ENCODE measurements around the gene RC3H1. TPM values are rescaled to one million over a fixed set of nuclear protein-coding genes. Genes with fewer than 3 reads are reported as not detected.

RC3H1 gene
- total and polyA plus RNA-seq, 2 of the 13 experiments (the other 11 are each of a cell fraction or from before 2014, with no cell fraction given), result 11.2 to 19.6 TPM

- no TSS peak for BruUV-seq (replicated peaks)
- no peak for FAIRE-seq
- ChIA-PET POLR2A (interaction anchor here (1.0 kb wide), 1 partner anchor 137 kb away, joined by 3 read pairs; the partner anchor contains the start of gene ZBTB37), CTCF (ENCODE audit: low intra/inter-chr PET ratio, low total read pairs) (no interaction called here)
- H3K27ac ChIP-seq (ENCODE audit: extremely low read length, insufficient read depth, low read length), result no peak overlapping the region
- no peak overlapping the region for H3K4me2 ChIP-seq (ENCODE audit: low read depth, low read length)
- H4K20me1 ChIP-seq (ENCODE audit: insufficient read depth, low read length), result peaks cover 22% of the 10 kb centered on the region
- in situ Hi-C loops (cut with HindIII; ENCODE audit: extremely low pct_ligation_motif_present, low pct_unique_long_range_greater_than_20kb) (no loop called here), intact Hi-C loops (cut with micrococcal nuclease; ENCODE audit: unreplicated experiment) (no loop called here)
- WGBS (ENCODE audit: low lambda C conversion rate), result 100% methylated on average over 2 of the region's 2 CpGs
- peaks cover 2 to 21% of the 10 kb centered on the region in 2 experiments; a peak in 3 of 5 replicates for H3K36me3 ChIP-seq (replicated peaks in 1 of 2; ENCODE audit: control insufficient read depth in 1 of 2, insufficient read depth in 2 of 2, low read length in 2 of 2)
- no peak overlapping the region for H3K4me3 ChIP-seq (replicated peaks in 1 of 3; ENCODE audit: insufficient read depth in 1 of 3, low read depth in 2 of 3, low read length in 3 of 3)
- no peaks in the 10 kb centered on the region for H3K27me3 ChIP-seq (ENCODE audit: control insufficient read depth in 1 of 2, insufficient read depth in 2 of 2, low read length in 2 of 2)
- H3K9me3 ChIP-seq (ENCODE audit: low read length), result no peaks in the 10 kb centered on the region
- ATAC-seq, result no peak
- H2AFZ ChIP-seq (ENCODE audit: low read length), result no peak overlapping the region
- DNase-seq (ENCODE audit: low spot score), result no peak
- H3K79me2 ChIP-seq (ENCODE audit: insufficient read depth, low read length), result peaks cover 76% of the 10 kb centered on the region
- no peaks in the 10 kb centered on the region for H3K4me1 ChIP-seq (ENCODE audit: insufficient read depth, low read length)
- no peak overlapping the region for H3K9ac ChIP-seq (ENCODE audit: insufficient read depth, low read depth, low read length)
- no peak for TF ChIP-seq MIER3 (CRISPR knock-in tag; IDR thresholded peaks at IDR 0.05; ENCODE audit: borderline replicate concordance)
- TF ChIP-seq NR1H2 (CRISPR knock-in tag; IDR thresholded peaks at IDR 0.05; ENCODE audit: borderline replicate concordance, low read depth), result no peak
- TF ChIP-seq, protein P1, sequence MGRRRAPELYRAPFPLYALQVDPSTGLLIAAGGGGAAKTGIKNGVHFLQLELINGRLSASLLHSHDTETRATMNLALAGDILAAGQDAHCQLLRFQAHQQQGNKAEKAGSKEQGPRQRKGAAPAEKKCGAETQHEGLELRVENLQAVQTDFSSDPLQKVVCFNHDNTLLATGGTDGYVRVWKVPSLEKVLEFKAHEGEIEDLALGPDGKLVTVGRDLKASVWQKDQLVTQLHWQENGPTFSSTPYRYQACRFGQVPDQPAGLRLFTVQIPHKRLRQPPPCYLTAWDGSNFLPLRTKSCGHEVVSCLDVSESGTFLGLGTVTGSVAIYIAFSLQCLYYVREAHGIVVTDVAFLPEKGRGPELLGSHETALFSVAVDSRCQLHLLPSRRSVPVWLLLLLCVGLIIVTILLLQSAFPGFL (CRISPR knock-in tag; IDR thresholded peaks at IDR 0.05), result no peak
- no peak for TF ChIP-seq ZNF18 (CRISPR knock-in tag; IDR thresholded peaks at IDR 0.05; ENCODE audit: insufficient replicate concordance)
- peak; percentile 60; the same call in 1 of the 2 replicates for TF ChIP-seq MAFF (IDR thresholded peaks at IDR 0.05; ENCODE audit: low read depth, low read length)
- no peak for TF ChIP-seq ARNTL (CRISPR knock-in tag; IDR thresholded peaks at IDR 0.05)
- TF ChIP-seq EZH2 (conservative IDR thresholded peaks at IDR 0.05; ENCODE audit: low read depth, low read length), result no peak
- no peak for TF ChIP-seq MTA3 (CRISPR knock-in tag; IDR thresholded peaks at IDR 0.05)
- peak; percentile 49 to 72; a peak in 3 of 4 replicates for TF ChIP-seq MAFK (conservative IDR thresholded peaks at IDR 0.05 in 1 of 2, IDR thresholded peaks at IDR 0.05 in 1 of 2; ENCODE audit: low read length in 2 of 2)
- no peak for TF ChIP-seq EP300 (IDR thresholded peaks at IDR 0.05; ENCODE audit: low read depth in 2 of 2, low read length in 2 of 2)
- no peak for TF ChIP-seq EP300 (CRISPR knock-in tag; IDR thresholded peaks at IDR 0.05; ENCODE audit: borderline replicate concordance)
Measured at GRCh38 chr1:174005032-174005431, 17.1 kb downstream of the RC3H1 start.

Measured in HepG2 (cell line).